GM21390 (cell line): ENCODE results near the gene SUMO3.

Experiments
- ATAC-seq: cut with Tn5 transposase; IDR thresholded peaks from one replicate; pipeline ENCODE4 v1.9.1; 2021; ENCODE audit not compliant: unreplicated experiment

SUMO3 gene

DNA sequence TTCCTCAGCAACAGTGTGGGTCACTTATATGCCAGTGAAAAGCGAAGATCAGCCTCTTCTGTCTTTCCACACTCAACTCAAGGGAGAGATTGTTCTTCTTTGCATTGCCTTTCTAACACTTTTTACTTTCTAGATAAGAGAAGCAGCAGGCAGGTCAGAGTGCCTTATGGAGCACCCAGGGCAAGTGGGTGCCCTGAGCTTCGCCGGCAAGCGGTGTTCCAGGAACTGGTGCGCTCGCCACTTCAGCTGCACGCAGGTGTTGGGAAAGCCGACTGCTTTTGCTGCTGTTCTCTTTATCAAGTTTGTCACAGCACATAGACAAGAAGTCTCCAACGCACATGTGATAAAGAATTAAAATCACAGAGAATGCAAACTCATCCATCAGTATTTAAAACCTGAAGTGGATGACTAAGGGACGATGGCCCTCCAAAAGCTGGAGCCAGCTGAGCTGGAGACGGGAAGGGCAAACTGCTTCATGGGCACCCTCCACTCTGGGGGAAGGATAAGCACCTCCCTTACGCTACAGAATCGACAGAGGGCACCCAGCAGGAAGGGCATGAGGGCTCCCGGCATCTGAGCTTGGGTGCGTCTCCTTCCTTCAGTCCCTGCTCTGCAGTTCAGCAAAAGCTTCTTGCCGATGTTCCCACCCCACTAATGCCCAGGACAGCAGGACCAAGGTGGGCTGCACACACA, 36.9 kb downstream of the SUMO3 start:
- no peak for ATAC-seq

DNA sequence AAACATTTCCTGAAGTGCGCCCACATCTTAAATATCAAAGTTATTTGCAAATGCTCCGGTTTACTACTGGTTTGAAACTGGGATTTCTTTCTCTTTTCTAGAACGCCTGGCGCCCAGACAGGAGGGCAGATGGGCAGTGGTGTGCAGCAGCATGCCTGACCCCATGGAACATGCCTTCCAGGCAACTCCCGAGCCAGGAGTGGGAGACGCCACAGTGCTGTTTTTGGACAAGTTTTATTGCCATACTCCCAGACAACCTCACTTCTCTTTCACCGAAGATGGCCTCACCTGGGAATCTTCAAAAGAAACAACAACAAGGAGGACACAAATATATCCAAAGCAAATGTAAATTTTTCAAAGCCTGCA, 37.7 kb downstream of the SUMO3 start:
- no peak for ATAC-seq

GRCh38 chr21:44779417-44780136, 38.3 kb downstream of the SUMO3 start:
- no peak for ATAC-seq

GRCh38 chr21:44778983-44779382, 38.9 kb downstream of the SUMO3 start:
- ATAC-seq: no peak

DNA sequence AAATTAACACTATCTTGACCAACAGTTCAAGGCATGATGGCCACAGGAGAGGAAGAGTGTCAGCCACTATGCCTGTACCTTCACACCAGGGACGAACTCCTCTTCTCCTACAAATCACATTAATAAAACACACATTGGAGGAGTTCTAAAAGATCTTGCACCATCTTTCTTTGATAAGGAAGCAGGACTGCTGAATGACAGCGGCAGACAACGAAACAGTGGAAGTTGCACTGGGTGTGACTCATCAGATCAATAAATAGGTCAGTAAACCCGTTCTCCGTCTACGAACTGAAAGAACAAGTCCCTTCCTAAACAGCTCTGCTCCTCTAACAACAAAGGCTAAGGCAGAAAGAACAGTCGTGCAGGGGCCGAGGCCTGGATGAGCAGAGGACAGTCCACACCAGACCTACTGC, 39.4 kb downstream of the SUMO3 start:
- ATAC-seq: no peak

DNA sequence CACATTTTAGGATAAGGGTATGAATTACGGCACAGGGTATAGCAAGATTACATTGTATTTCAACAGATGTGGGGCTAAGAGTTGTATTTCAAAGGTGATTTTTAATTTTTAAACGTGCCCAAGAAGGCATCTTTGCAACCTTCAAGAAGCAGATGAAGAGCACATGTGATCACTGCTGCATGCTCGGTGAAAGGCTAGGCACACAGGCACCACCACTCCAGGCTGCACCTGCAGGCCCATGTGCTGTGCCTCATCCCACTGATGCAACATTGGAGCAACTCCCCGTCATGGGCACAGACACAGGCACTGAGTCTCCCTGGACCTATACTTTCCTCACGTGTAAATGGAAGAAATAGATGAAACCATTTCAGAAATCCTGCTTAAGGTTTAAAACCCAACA, 39.8 kb downstream of the SUMO3 start:
- ATAC-seq: no peak

- ATAC-seq: no peak
Measured at GRCh38 chr21:44774972-44775371, 42.9 kb downstream of the SUMO3 start.

DNA sequence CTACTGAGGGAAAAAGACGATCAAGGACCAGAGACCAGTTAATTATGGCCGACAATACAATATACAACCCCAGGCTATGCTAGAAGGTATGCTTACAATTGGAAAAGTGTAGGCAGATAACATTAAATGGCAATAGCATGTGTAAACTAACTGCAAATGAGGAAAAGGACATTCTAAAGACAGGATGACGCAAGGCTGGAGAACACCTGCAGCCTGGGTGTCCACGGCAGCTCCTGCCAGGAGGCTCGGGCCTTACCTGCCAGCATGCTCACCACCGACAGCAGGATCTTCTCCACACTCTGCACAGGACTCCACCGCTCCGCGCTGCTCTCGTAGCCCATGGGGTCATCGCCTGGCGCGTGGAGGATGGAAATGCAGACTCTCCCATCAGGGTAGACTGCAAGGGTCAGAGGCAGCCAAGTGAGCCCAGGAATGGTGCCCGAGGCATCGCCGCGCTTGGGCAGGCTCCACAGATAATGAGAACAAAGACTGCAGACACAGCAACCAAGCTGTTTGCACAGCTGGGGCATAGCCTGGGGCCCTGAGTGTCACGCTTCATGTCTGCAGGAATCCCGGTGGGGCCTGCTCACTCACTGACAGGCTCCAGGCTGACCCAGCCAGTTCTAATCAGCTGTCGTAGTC, 44.5 kb downstream of the SUMO3 start:
- no peak for ATAC-seq

GRCh38 chr21:44771896-44772525, 45.9 kb downstream of the SUMO3 start:
- no peak for ATAC-seq

DNA sequence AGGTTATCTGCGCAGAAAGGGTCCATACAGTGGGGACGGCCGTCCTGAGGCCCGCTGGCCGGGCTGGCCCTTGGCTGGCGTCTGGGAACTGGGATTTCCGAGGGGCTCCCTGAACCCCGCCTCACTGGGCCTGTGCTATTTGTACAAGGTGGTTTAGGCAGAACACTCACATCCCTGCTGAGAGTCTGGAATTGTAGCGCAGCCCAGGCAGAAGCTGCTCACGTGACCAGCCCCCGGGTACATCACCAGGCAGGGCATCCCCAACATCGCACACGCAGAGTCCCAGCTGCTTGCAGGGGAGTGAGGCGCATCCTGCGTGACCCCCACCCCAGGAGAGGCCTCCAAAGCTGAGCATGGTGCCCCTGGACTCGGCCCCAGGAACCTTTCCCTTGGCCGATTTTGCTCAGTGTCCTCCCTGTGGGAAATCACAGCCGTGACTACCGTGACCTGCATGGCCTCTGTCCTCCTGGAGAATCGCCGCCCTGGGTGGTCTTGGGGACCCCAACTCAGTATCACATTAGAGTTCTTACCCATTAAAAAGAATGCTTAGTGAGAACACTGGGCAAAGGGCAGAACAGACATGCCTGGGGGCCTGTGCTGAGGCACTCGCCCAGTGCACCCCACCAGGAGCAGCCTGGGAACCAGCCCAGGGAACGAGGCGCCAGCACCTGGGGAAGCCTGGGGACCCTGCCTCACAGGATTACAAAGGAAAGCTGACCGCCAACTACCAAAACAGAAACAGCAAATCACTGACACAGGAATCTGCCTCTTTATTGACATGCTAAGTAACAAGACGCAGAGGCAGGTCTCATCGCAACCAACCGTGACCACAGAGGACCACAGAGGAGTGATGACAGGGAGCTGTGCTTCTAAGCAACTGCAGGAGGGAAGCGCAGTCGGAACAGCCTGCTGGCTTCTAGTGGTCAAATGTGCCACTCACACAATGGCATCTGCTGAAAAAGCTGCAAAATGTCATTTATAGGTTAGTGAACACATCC, 49.7 kb downstream of the SUMO3 start:
- ATAC-seq: no peak

- no peak for ATAC-seq
Measured at GRCh38 chr21:44766818-44767354, 51.0 kb downstream of the SUMO3 start.

DNA sequence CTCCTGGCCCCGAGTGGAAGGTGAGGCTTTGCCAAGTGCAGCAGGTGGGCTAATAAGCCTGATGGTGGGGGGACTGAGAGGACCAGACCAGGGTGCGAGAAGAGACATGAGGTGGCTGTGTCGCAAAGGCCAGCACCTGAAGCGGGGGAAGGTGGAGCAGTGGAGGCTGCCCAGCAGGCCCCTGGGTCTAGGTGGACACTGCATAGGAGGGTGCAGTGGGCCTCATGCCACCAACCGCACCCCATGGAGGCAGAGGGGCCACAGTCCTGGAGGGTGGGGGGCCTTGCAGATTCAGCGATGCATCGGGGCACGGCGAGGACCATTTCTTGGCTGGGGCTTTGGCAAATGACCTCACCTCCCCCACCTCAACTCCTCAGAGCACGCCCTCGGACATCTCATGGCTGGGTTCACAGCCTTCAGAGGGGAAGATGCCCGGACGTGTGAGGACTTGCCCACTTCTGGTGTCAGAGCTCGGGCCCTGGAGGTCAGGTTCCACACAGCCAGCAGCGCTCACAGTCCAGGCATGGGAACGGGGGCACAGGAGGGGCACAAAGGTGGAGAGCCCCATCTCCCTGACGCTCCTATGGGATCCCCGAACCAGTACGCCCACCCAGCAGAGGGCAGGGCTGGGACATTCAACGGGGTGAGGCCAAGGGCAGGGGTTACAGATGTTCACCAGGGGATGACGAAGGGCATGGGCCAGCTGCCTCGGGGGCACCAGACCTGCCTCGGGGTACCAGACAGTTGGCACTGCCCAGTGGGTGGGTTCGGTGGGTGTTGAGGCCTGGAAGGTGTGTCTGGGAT, 51.6 kb downstream of the SUMO3 start:
- no peak for ATAC-seq

DNA sequence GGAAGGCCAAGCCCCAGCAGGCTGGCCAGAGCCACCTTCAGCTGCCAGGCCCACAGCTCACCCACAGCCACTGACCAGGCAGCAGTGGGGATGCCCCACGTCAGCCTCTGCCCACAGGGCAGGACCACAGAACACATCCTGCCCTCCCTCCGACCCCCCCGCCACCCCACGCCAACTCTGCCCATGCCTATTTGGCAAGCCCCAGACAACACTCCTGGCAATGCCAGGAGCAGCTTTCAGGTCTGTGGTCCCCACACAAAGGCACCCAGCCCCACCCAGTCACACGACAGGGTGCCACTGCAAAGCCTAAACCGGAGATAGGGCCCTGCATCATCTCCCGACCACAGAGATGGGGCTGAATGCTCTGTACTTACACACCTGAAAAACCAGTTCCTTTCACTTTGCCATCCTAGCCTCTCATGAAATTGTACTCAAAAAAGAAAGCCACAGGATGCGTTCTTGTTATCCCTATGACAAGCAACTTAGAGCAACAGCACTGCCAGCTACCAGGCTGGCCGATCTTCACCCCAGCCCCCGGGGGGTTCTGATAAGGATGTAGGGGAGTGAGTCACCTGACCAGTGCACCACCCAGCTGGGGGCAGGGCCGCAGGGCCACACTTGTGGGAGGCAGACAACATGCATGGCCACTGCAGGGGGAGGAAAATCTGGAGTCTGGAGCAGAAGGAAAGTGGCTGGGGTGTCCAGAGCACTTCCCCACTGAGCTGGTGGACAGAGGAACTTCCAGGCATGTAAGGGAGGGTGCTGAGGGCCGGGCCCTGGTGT, 52.4 kb downstream of the SUMO3 start:
- ATAC-seq: no peak

DNA sequence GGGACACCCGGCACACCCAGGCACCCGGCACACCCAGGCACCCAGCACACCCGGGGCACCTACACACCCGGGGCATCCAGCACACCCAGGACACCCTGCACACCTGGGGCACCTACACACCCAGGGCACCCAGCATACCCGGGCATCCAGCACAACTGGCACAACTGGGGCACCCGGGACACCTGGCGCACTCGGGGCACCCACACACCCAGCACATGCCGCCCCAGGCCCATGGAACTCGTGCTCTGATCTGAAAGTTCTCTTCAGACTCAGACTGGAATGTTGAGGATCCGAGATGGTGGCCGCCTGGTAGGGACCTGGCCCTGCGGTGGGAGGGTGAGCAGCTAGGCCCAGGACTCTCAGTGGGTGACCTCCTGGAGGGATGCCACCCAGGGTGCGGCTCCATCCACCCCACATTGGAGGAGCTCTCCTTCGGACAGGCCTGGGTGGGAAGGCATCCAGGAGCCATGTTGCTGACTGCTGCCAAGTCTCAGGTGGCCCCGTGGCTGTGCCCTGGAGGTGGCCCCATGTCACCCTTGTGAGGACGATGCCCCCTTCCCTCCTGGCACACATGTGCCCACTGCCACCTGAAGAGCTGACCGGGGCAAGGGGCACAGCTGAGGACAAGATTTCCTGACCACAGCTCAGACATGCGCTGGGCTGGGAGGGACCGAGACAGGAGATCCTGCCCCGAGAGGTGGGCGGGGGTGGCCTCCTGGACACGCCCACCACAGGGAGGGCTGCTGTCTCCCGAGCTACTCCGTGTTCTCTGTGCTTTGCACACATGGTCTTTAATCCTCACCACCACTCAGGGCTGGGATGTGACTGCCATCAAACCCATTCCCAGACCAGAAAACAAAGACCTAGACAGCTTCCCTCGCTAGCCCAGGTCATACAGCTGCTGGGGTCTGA, 53.3 kb downstream of the SUMO3 start:
- ATAC-seq: no peak

DNA sequence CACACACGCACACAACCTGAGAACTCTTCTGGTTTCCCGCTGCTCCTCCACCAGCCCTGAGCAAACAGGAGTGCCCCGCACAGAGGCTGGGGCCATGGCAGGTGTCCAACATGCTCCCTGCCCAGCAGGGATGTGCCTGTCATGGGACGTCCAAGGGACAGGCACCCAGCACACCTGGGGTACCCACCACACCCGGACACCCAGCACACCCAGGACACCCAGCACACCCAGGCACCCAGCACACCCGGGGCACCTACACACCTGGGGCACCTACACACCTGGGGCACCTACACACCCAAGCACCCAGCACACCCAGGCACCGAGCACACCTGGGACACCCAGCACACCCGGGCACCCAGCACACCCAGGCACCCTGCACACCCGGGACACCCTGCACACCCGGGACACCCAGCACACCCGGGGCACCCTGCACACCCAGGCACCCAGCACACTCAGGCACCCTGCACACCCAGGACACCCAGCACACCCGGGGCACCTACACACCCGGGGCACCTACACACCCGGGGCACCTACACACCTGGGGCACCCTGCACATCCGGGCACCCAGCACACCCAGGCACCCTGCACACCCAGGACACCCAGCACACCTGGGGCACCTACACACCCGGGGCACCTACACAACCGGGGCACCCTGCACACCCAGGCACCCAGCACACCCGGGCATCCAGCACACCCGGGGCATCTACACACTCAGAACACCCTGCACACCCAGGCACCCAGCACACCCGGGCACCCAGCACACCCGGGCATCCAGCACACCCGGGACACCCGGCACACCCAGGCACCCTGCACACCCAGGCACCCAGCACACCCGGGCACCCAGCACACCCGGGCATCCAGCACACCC, 54.2 kb downstream of the SUMO3 start:
- ATAC-seq: no peak

DNA sequence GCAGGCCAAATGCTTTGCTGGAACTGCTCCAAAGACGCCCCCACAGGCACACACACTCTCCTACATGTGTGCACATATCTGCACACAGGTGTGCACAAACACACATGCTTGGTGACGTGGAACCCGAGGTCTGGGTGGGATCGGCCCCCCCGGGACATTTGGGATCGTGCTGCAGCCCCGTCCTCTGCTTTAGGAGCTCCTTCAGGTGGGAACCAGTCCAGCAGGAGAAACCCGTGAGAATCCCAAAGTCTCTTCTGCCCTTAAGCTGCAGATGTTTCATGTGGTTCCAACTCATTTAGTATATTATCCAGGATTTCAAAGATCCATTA, 54.8 kb downstream of the SUMO3 start:
- ATAC-seq: no peak
